Endodermal cell (in vitro differentiated cells): ENCODE results near the gene TMEM141. TPM values are rescaled to one million over a fixed set of nuclear protein-coding genes. Genes with fewer than 3 reads are reported as not detected.
"Not testable (repeated sequence)": the region's sequence is repeated elsewhere in the genome, so short reads cannot be mapped to it uniquely, and the experiment has no call there.

ENCODE experiments used
- DNase-seq: peaks from one replicate; pipeline ENCODE4 v3.0.0-alpha.2; 2017
- H3K27ac ChIP-seq: 2 replicates; pipeline ENCODE4 v1.5.1; 2013; ENCODE audit warnings: mild to moderate bottlenecking, low read depth, low read length, moderate library complexity
- H3K27me3 ChIP-seq: 2 replicates; pipeline ENCODE4 v1.6.1; 2013; ENCODE audit warnings: mild to moderate bottlenecking, low read length, moderate library complexity; ENCODE audit not compliant: insufficient read depth, control insufficient read depth, poor library complexity, severe bottlenecking
- H3K36me3 ChIP-seq: 2 replicates; pipeline ENCODE4 v1.7.0; 2013; ENCODE audit warnings: mild to moderate bottlenecking, low read length, moderate library complexity; ENCODE audit not compliant: control insufficient read depth, insufficient read depth
- H3K4me1 ChIP-seq: one replicate; pipeline ENCODE4 v1.7.0; 2013; ENCODE audit warnings: low read length; ENCODE audit not compliant: control insufficient read depth, insufficient read depth
- H3K4me3 ChIP-seq: 2 replicates; pipeline ENCODE4 v1.5.1; 2013; ENCODE audit warnings: mild to moderate bottlenecking, low read length, moderate library complexity
- H3K9ac ChIP-seq: 2 replicates; pipeline ENCODE4 v1.6.1; 2013; ENCODE audit warnings: mild to moderate bottlenecking, low read length, moderate library complexity; ENCODE audit not compliant: poor library complexity, severe bottlenecking; ENCODE audit errors: extremely low read depth
- H3K9me3 ChIP-seq: 2 replicates; pipeline ENCODE4 v1.6.1; 2013; ENCODE audit warnings: mild to moderate bottlenecking, low read length, moderate library complexity; ENCODE audit not compliant: control insufficient read depth
- H3K27ac Mint-ChIP-seq: 2 replicates; pipeline ENCODE4 v1.8.0; 2020; ENCODE audit warnings: mixed read lengths
- H3K27me3 Mint-ChIP-seq: 2 replicates; pipeline ENCODE4 v1.8.0; 2021; ENCODE audit warnings: mild to moderate bottlenecking, mixed read lengths; ENCODE audit not compliant: insufficient read depth
- H3K36me3 Mint-ChIP-seq: 2 replicates; pipeline ENCODE4 v1.8.0; 2020; ENCODE audit warnings: low read depth, mixed read lengths
- H3K4me1 Mint-ChIP-seq: 2 replicates; pipeline ENCODE4 v1.8.0; 2020; ENCODE audit warnings: mixed read lengths
- H3K4me3 Mint-ChIP-seq: 2 replicates; pipeline ENCODE4 v1.8.0; 2020; ENCODE audit warnings: mild to moderate bottlenecking, moderate library complexity, mixed read lengths
- H3K9me3 Mint-ChIP-seq: 2 replicates; pipeline ENCODE4 v1.8.0; 2020; ENCODE audit warnings: mild to moderate bottlenecking, mixed read lengths
- CTCF ChIP-seq: fragments of 200-600 bp; sonication (generic); conservative IDR thresholded peaks from 2 replicates; pipeline ENCODE4 v1.5.0; 2021; ENCODE audit warnings: antibody characterized with exemption, mild to moderate bottlenecking
- WGBS, 2 experiments: methylation state at CpG; one replicate each; pipeline versions ENCODE4 v1.1.5 to v1.1.7; 2013; ENCODE audit warnings: missing lambda C conversion rate in 2 of 2, mixed read lengths in 1 of 2; ENCODE audit not compliant: insufficient coverage in 1 of 2, insufficient read length in 1 of 2; 5-methylcytosine and 5-hydroxymethylcytosine counted together
- total RNA-seq, 2 donors: library from RNA; stranded (reverse); fragmentation: NEBNext Ultra II Directional in 1 of 2; extraction: Animal tissue kit (Norgen Biotek cat#: 25700) in 1 of 2; gene quantifications; 2 replicates in 1 of 2; 3 replicates in 1 of 2; pipeline ENCODE4 v1.2.1, GENCODE V29; 2021

The TMEM141 gene
- total RNA-seq, 2 donors from 2014 or later = 215 to 339 TPM

GRCh38 chr9:136782452-136782851, 8.7 kb upstream of the TMEM141 start:
- Histone ChIP-seq H3K9me3 (no peaks in the 10 kb centered on the region), H3K36me3 (no peaks in the 10 kb centered on the region), H3K27me3 (peaks cover 9% of the 10 kb centered on the region), H3K27ac (no peak overlapping the region), H3K4me3 (no peak overlapping the region), H3K9ac (no peak overlapping the region), H3K4me1 (peaks cover 8% of the 10 kb centered on the region)
- Mint-ChIP-seq H3K4me1 (peaks cover 25% of the 10 kb centered on the region), H3K27me3 (peaks cover 27% of the 10 kb centered on the region), H3K27ac (no peak overlapping the region), H3K9me3 (peaks cover 9% of the 10 kb centered on the region), H3K4me3 (no peak overlapping the region), H3K36me3 (no peaks in the 10 kb centered on the region)
- DNase-seq = no peak
- TF ChIP-seq CTCF = no peak
- WGBS, 2 experiments = 93 to 99% methylated on average over 3 of the region's 3 CpGs

- no peak overlapping the region for H3K9ac ChIP-seq
- H3K27me3 ChIP-seq = no peaks in the 10 kb centered on the region
- Mint-ChIP-seq H3K9me3 (no peaks in the 10 kb centered on the region), H3K4me1 (peaks cover 42% of the 10 kb centered on the region), H3K36me3 (no peaks in the 10 kb centered on the region), H3K27me3 (peaks cover 8% of the 10 kb centered on the region), H3K4me3 (no peak overlapping the region), H3K27ac (no peak overlapping the region)
- H3K36me3 ChIP-seq = no peaks in the 10 kb centered on the region
- no peak overlapping the region for H3K27ac ChIP-seq
- 66 to 78% methylated on average over 8 to 9 of the region's 9 CpGs for WGBS, 2 experiments
- H3K4me3 ChIP-seq = no peak overlapping the region
- no peak for DNase-seq
- peaks cover 11% of the 10 kb centered on the region for H3K4me1 ChIP-seq
- TF ChIP-seq CTCF = peak; percentile 67
- H3K9me3 ChIP-seq = no peaks in the 10 kb centered on the region
Measured at GRCh38 chr9:136784249-136784996, 6.7 kb upstream of the TMEM141 start.

- H3K27ac ChIP-seq = no peak overlapping the region
- 86 to 94% methylated on average over 2 to 6 of the region's 6 CpGs for WGBS, 2 experiments
- H3K4me3 ChIP-seq = no peak overlapping the region
- no peak for TF ChIP-seq CTCF
- H3K27me3 Mint-ChIP-seq = peaks cover 4% of the 10 kb centered on the region
- no peak overlapping the region for H3K9ac ChIP-seq
- no peaks in the 10 kb centered on the region for H3K36me3 Mint-ChIP-seq
- no peaks in the 10 kb centered on the region for H3K27me3 ChIP-seq
- no peaks in the 10 kb centered on the region for H3K36me3 ChIP-seq
- H3K9me3 Mint-ChIP-seq = no peaks in the 10 kb centered on the region
- H3K4me3 Mint-ChIP-seq = no peak overlapping the region
- no peak overlapping the region for H3K27ac Mint-ChIP-seq
- peaks cover 10% of the 10 kb centered on the region for H3K4me1 ChIP-seq
- DNase-seq = no peak
- H3K9me3 ChIP-seq = no peaks in the 10 kb centered on the region
- H3K4me1 Mint-ChIP-seq = peaks cover 41% of the 10 kb centered on the region
Measured at GRCh38 chr9:136784997-136785361, 6.2 kb upstream of the TMEM141 start.

- not testable (repeated sequence) for H3K4me3 Mint-ChIP-seq, H3K4me3 ChIP-seq, H3K36me3 ChIP-seq, H3K27ac Mint-ChIP-seq, H3K9me3 ChIP-seq, DNase-seq, H3K9ac ChIP-seq, H3K27ac ChIP-seq, H3K27me3 ChIP-seq, H3K36me3 Mint-ChIP-seq, H3K9me3 Mint-ChIP-seq, H3K27me3 Mint-ChIP-seq
- 92 to 97% methylated on average over 20 to 23 of the region's 23 CpGs for WGBS, 2 experiments
- peaks cover 37% of the 10 kb centered on the region for H3K4me1 Mint-ChIP-seq
- H3K4me1 ChIP-seq = peaks cover 14% of the 10 kb centered on the region
Measured at GRCh38 chr9:136785565-136786355, 5.4 kb upstream of the TMEM141 start.
